LNCAP (cell line): Measurements from ENCODE around the gene PACSIN1.

Source experiments
- CTCF ChIP-seq: fragments of 450-650 bp; IDR thresholded peaks from 2 replicates; pipeline ENCODE4 v1.5.1; 2017; ENCODE audit warnings: mild to moderate bottlenecking

The PACSIN1 gene

GRCh38 chr6:34445313-34445860 lies 20.5 kb upstream of the PACSIN1 start:
- TF ChIP-seq CTCF = no peak

- no peak for TF ChIP-seq CTCF
Observed at GRCh38 chr6:34447386-34447785, 18.5 kb upstream of the PACSIN1 start.

GRCh38 chr6:34447910-34448309 lies 18.0 kb upstream of the PACSIN1 start:
- no peak for TF ChIP-seq CTCF

GRCh38 chr6:34451192-34451591 lies 14.7 kb upstream of the PACSIN1 start:
- no peak for TF ChIP-seq CTCF

GRCh38 chr6:34455831-34456230 lies 10.0 kb upstream of the PACSIN1 start:
- TF ChIP-seq CTCF = no peak

- TF ChIP-seq CTCF = no peak
Observed at GRCh38 chr6:34457382-34457741, 8.5 kb upstream of the PACSIN1 start.

GRCh38 chr6:34457742-34458735 lies 7.8 kb upstream of the PACSIN1 start:
- TF ChIP-seq CTCF = no peak
